ENCODE measurements around the gene EHMT1.

Gene EHMT1

DNA sequence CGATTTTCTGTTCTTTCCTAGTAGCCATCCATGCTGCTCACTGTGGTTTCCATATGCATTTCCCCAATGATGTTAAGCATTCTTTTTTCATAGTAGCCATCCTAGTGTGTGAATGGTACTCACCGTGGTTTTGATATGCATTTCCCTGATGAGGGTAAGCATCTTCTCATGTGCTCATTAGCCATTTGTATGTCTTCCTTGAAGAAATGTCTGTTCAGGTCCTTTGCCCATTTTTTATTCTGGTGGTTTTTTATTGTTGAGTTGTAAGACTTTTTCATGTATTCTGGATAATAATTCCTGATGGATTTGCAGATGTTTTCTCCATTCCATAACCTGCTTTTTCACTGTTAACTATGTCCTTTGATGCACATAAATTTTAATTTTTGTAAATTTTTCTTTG is 108.0 kb downstream of the EHMT1 start:
- TF ChIP-seq CTCF (IDR thresholded peaks at IDR 0.05; ENCODE audit: low read depth, low read length, missing control alignments) = no peak
- H3K4me3 ChIP-seq (ENCODE audit: low read depth, low read length) = no peak overlapping the region
- in situ Hi-C loops (cut with HindIII; ENCODE audit: low sequenced_read_pairs) = no loop called here
- DNase-seq (ENCODE audit: low read depth) = no peak

DNA sequence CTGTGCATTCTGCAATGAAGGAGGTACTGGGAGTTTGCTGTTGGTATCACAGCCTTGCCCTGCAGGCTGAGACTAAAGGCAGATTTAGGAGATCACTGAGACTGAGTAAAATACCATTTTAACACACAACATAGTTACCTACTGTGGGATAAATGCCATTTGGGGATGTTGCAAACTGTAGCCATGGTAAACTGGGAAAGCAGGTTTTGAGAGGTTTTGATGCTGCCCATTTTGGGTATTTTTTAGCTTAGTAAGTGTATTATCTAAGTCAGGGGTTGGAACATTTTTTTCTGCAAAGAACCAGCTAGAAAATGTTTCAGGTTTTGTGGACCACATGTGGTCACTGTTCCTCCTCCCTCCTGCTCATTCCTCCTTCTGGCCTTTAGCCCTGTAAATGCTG is 108.9 kb downstream of the EHMT1 start:
- in situ Hi-C loops (cut with HindIII; ENCODE audit: low sequenced_read_pairs) = no loop called here
- TF ChIP-seq CTCF (IDR thresholded peaks at IDR 0.05; ENCODE audit: low read depth, low read length, missing control alignments) = no peak
- DNase-seq (ENCODE audit: low read depth) = no peak
- no peak overlapping the region for H3K4me3 ChIP-seq (ENCODE audit: low read depth, low read length)

DNA sequence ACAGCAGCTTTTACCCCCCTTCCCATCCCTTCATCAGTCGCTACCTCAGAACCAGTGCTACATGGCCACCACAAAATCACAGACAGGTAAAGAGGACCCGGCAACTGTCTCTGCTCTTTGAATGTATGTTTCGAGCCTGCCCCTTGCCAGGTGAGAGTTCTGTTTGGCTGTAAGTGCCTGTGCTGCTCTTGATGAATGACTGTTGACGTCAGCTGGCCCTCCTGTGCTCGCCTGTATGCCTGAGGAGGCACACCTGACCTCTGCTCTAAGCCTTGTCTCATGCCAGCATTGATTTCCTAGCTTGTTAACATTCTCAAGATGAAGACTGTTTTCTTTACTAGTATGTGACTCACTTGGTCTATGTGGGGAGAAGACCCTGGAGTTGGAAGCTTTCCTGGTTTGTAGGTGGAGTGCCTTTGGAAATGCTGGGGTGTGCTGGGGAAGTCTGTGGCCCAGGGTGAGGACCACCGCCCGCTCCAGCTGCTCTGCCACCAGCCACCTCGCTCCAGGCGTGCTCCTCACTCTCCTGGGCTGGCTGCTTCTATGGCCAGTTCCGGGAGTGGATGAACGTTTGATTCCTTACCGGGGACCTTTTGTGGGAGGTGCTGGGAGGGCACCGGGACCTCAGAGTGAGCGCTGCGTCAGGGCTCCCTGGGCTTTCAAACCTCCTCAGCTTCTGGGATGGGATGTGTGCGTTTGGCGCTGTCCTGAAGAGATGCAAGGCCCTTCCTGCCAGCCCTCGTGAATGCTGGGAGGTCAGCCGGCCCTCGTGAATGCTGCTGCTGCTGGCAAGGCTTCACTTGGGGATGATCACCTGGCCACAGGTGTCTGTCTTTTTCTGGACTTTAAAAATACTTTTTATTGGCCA is 109.9 kb downstream of the EHMT1 start:
- no peak for DNase-seq (ENCODE audit: low read depth)
- no peak overlapping the region for H3K4me3 ChIP-seq (ENCODE audit: low read depth, low read length)
- in situ Hi-C loops (cut with HindIII; ENCODE audit: low sequenced_read_pairs) = no loop called here
- TF ChIP-seq CTCF (IDR thresholded peaks at IDR 0.05; ENCODE audit: low read depth, low read length, missing control alignments) = no peak

GRCh38 chr9:137731216-137731946 is 112.6 kb downstream of the EHMT1 start:
- in situ Hi-C loops (cut with HindIII; ENCODE audit: low sequenced_read_pairs) = no loop called here
- TF ChIP-seq CTCF (IDR thresholded peaks at IDR 0.05; ENCODE audit: low read depth, low read length, missing control alignments) = no peak
- no peak overlapping the region for H3K4me3 ChIP-seq (ENCODE audit: low read depth, low read length)
- no peak for DNase-seq (ENCODE audit: low read depth)

DNA sequence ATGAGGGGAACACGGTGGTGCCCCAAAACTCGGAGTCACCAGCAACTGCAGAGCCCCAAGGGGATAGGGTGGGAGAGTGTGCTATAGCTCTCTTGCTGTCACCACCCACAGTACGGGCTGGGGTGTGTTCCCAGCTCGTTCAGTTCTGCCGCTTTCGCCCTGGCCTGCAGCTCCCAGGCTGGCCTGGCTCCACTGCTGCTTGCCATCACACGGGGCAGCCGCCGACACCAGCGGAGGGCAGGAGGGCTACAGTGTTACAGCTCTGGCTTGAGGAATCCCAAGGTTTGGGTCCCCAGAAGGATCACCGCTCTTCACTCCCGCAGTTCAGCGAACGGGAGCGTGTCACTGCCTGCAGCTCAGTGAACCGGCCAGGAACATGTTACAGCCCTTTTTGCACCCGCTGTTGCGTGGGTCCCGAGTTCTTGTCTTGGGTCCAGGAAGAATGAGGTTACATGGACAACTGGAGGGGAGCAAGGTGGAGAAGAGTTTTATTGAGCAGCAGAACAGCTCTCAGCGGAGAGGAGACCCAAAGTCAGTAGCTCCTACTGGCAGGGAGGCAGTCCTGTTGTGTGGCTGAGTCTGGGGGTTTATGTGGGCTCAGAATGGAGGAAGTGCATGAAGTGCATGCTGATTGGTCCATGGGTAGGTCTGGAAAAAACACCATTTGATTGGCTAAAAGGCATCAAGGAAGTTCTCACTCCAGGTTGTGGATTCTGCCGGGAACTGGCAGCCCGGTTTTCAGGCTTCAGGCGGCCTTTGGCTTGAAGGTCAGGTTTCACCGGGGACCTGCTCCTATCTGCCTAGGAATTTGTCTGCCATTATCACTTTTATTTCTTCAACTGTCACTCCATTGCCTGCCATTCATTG is 113.4 kb downstream of the EHMT1 start:
- H3K4me3 ChIP-seq (ENCODE audit: low read depth, low read length) = no peak overlapping the region
- in situ Hi-C loops (cut with HindIII; ENCODE audit: low sequenced_read_pairs) = no loop called here
- TF ChIP-seq CTCF (IDR thresholded peaks at IDR 0.05; ENCODE audit: low read depth, low read length, missing control alignments) = no peak
- DNase-seq (ENCODE audit: low read depth) = no peak

GRCh38 chr9:137733429-137733828 is 114.6 kb downstream of the EHMT1 start:
- H3K4me3 ChIP-seq (ENCODE audit: low read depth, low read length) = no peak overlapping the region
- TF ChIP-seq CTCF (IDR thresholded peaks at IDR 0.05; ENCODE audit: low read depth, low read length, missing control alignments) = no peak
- in situ Hi-C loops (cut with HindIII; ENCODE audit: low sequenced_read_pairs) = no loop called here
- no peak for DNase-seq (ENCODE audit: low read depth)

Data from astrocyte of the cerebellum (primary cell).